Measurements from ENCODE around the gene ARF4.
A peak's percentile ranks its signal among the peaks of the same experiment; 100 is the strongest.
"Not testable (repeated sequence)": the region's sequence is repeated elsewhere in the genome, so short reads cannot be mapped to it uniquely, and the experiment has no call there.

Gene ARF4

GRCh38 chr3:57597127-57597923 is at the start of gene ARF4:
Gene ARF4 (minus strand): TSS chr3:57597344. CDS start chr3:57597140, 204 bp downstream.
- FAIRE-seq, result peak; percentile 98

GRCh38 chr3:57646723-57647122 is 49.6 kb upstream of the ARF4 start:
- FAIRE-seq, result peak; percentile 89

- no peak for FAIRE-seq
Measured at GRCh38 chr3:57644740-57645139, 47.6 kb upstream of the ARF4 start.

GRCh38 chr3:57637391-57637790 is 40.2 kb upstream of the ARF4 start:
- FAIRE-seq, result no peak

GRCh38 chr3:57634259-57634658 is 37.1 kb upstream of the ARF4 start:
- FAIRE-seq, result not testable (repeated sequence)

GRCh38 chr3:57627976-57628375 is 30.8 kb upstream of the ARF4 start:
- FAIRE-seq, result no peak

- no peak for FAIRE-seq
Measured at GRCh38 chr3:57624801-57625200, 27.7 kb upstream of the ARF4 start.

- no peak for FAIRE-seq
Measured at GRCh38 chr3:57622362-57622761, 25.2 kb upstream of the ARF4 start.

- no peak for FAIRE-seq
Measured at GRCh38 chr3:57617739-57618138, 20.6 kb upstream of the ARF4 start.

- FAIRE-seq, result no peak
Measured at GRCh38 chr3:57616233-57616632, 19.1 kb upstream of the ARF4 start.

GRCh38 chr3:57611870-57612269 is 14.7 kb upstream of the ARF4 start:
- not testable (repeated sequence) for FAIRE-seq

- no peak for FAIRE-seq
Measured at GRCh38 chr3:57605683-57606082, 8.5 kb upstream of the ARF4 start.

- FAIRE-seq, result no peak
Measured at GRCh38 chr3:57604971-57605370, 7.8 kb upstream of the ARF4 start.

GRCh38 chr3:57600195-57600594 is 3.1 kb upstream of the ARF4 start:
- no peak for FAIRE-seq

GRCh38 chr3:57598765-57599360 is 1.7 kb upstream of the ARF4 start:
- no peak for FAIRE-seq

- no peak for FAIRE-seq
Measured at GRCh38 chr3:57596495-57597126, 533 bp downstream of the ARF4 start.

GRCh38 chr3:57594576-57594975 is 2.6 kb downstream of the ARF4 start:
- no peak for FAIRE-seq

GRCh38 chr3:57594144-57594543 is 3.0 kb downstream of the ARF4 start:
- no peak for FAIRE-seq

- FAIRE-seq, result no peak
Measured at GRCh38 chr3:57592306-57592705, 4.8 kb downstream of the ARF4 start.

GRCh38 chr3:57587905-57588304 is 9.2 kb downstream of the ARF4 start:
- FAIRE-seq, result no peak

- FAIRE-seq, result no peak
Measured at GRCh38 chr3:57586778-57587177, 10.4 kb downstream of the ARF4 start.

GRCh38 chr3:57583544-57583943 is 13.6 kb downstream of the ARF4 start:
- FAIRE-seq, result no peak

GRCh38 chr3:57582474-57583168 is 14.5 kb downstream of the ARF4 start:
- no peak for FAIRE-seq

All from A204.1 (cell line).